Psoas muscle (tissue), 8 donors: Measurements from ENCODE around the gene ADAMTSL5. TPM values are rescaled to one million over a fixed set of nuclear protein-coding genes. Genes with fewer than 3 reads are reported as not detected.

Source experiments
- ATAC-seq, 4 donors: fragments of 200-7000 bp; cut with Tn5 transposase; one replicate each; pipeline ENCODE4 v1.9.1; 2020; ENCODE audit warnings: moderate library complexity in 3 of 4, mild to moderate bottlenecking in 2 of 4
- DNase-seq, 2 donors: peaks; one replicate each; pipeline ENCODE4 v3.0.0-alpha.2; 2020
- H3K27ac ChIP-seq: fragments of 200-600 bp; one replicate; pipeline ENCODE4 v1.8.0; 2022
- H3K27me3 ChIP-seq, 3 donors: fragments of 200-600 bp in 1 of 3; one replicate each; pipeline versions ENCODE4 v1.6.1 to v1.8.0; 2013 to 2022; ENCODE audit warnings: low read length in 2 of 3, mild to moderate bottlenecking in 2 of 3, moderate library complexity in 1 of 3; ENCODE audit not compliant: insufficient read depth in 3 of 3
- H3K36me3 ChIP-seq, 2 donors: fragments of 200-600 bp in 1 of 2; one replicate each; pipeline versions ENCODE4 v1.6.1 to v1.8.0; 2013 to 2022; ENCODE audit warnings: low read depth in 1 of 2, mild to moderate bottlenecking in 1 of 2, moderate library complexity in 1 of 2; ENCODE audit not compliant: insufficient read depth in 1 of 2
- H3K4me1 ChIP-seq: fragments of 200-600 bp; one replicate; pipeline ENCODE4 v1.8.0; 2022
- H3K4me3 ChIP-seq: fragments of 200-600 bp; one replicate; pipeline ENCODE4 v1.8.0; 2022; ENCODE audit warnings: mild to moderate bottlenecking
- H3K9me3 ChIP-seq: fragments of 200-600 bp; one replicate; pipeline ENCODE4 v1.8.0; 2022
- CTCF ChIP-seq: fragments of 200-600 bp; IDR thresholded peaks from one replicate; pipeline ENCODE4 v1.8.0; 2022; ENCODE audit warnings: antibody characterized with exemption
- WGBS, 3 donors: extraction: QIAGEN DNeasy Blood & Tissue Kit; methylation state at CpG; one replicate each; pipeline versions ENCODE4 v1.1.6 to v1.1.7; 2013; 5-methylcytosine and 5-hydroxymethylcytosine counted together
- intact Hi-C, 2 donors: fragments of 100-400 bp; cut with DNase I; formaldehyde crosslinking; loops; one replicate each; pipeline versions ENCODE4 v1.11.0 to v1.14.2; 2022
- polyA plus RNA-seq, 3 donors: library from polyadenylated mRNA; stranded (reverse); fragments of 200-250 nt; gene quantifications; one replicate each; pipeline ENCODE4 v1.2.3, GENCODE V29; 2013
- total RNA-seq, 4 donors: library from RNA; stranded (reverse); fragmentation: NEBNext Ultra II Directional in 2 of 4; extraction: Animal tissue kit (Norgen Biotek cat#: 25700) in 2 of 4; gene quantifications; one replicate each; pipeline versions ENCODE4 v1.2.1 to v1.2.4, GENCODE V29; 2021 to 2023
- donor health status: healthy with polysubstance abuse.
- donor health status: DM: no; HTN: no; CAD: no; lungs with moderate emphysema.
- donor health status: Bipolar disorder and iron deficiency.
- donor health status: healthy.
- donor health status: DM: yes; HTN: yes; CAD: no.
- donor health status: DM: no; HTN: no; CAD: no.
- donor health status: DM: no; HTN: no; CAD: no.
- donor health status: DM: yes; HTN: yes; CAD: no.

Gene ADAMTSL5
- total and polyA plus RNA-seq, 7 donors = 3.9 to 20.1 (median 12.6) TPM

GRCh38 chr19:1556390-1557070, 43.7 kb upstream of the ADAMTSL5 start:
- no peaks in the 10 kb centered on the region for H3K36me3 ChIP-seq
- no peak for TF ChIP-seq CTCF
- intact Hi-C loops = no loop called here
- H3K9me3 ChIP-seq = no peaks in the 10 kb centered on the region
- no peak overlapping the region for H3K4me3 ChIP-seq
- no peaks in the 10 kb centered on the region for H3K4me1 ChIP-seq
- DNase-seq = no peak
- 97% methylated on average over 62 to 66 of the region's 66 CpGs for whole genome bisulfite sequencing, 3 donors
- H3K27me3 ChIP-seq = no peaks in the 10 kb centered on the region
- H3K27ac ChIP-seq = no peak overlapping the region
- ATAC-seq = no peak

- intact Hi-C loops = no loop called here
- TF ChIP-seq CTCF = no peak
Observed at GRCh38 chr19:1555487-1556389, 42.9 kb upstream of the ADAMTSL5 start.

DNA sequence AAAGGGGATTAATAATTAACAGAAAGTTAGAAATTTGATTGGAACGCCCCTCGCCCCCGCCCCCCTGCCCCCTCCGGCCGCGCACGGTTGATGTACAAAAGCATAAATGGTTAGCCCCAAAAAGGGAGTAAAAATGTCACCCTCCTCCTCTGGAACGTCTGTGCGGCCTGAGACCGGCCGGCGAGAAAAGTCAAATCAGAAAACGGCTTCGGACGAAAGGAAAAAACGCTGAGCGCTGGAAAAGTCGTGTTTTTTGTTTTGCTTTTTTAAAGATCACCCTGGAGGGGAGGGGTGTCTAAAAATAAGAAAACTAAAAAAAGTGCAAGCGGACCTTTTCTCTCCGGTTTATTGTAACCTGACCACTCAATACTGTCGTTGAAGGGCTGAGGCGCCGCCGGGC, 42.1 kb upstream of the ADAMTSL5 start:
- DNase-seq (no peak), ATAC-seq (no peak)
- TF ChIP-seq CTCF = no peak
- WGBS, 3 donors = 87 to 89% (median 88%) methylated on average over 24 of the region's 24 CpGs
- no peak overlapping the region for H3K27ac ChIP-seq
- no peak overlapping the region for H3K4me3 ChIP-seq
- H3K4me1 ChIP-seq = no peaks in the 10 kb centered on the region
- no peaks in the 10 kb centered on the region for H3K9me3 ChIP-seq
- intact Hi-C loops = no loop called here
- H3K27me3 ChIP-seq = no peaks in the 10 kb centered on the region
- no peaks in the 10 kb centered on the region for H3K36me3 ChIP-seq

More at GRCh38 chr19:1555487-1556389, 42.9 kb upstream of the ADAMTSL5 start:
- no peaks in the 10 kb centered on the region for H3K36me3 ChIP-seq
- H3K9me3 ChIP-seq = no peaks in the 10 kb centered on the region
- H3K27ac ChIP-seq = no peak overlapping the region
- H3K4me1 ChIP-seq = no peaks in the 10 kb centered on the region
- DNase-seq = no peak
- H3K4me3 ChIP-seq = no peak overlapping the region
- whole genome bisulfite sequencing, 3 donors = 90 to 94% (median 93%) methylated on average over 56 to 121 of the region's 121 CpGs
- H3K27me3 ChIP-seq = no peaks in the 10 kb centered on the region
- no peak for ATAC-seq

- intact Hi-C loops = no loop called here
- H3K27ac ChIP-seq = no peak overlapping the region
- no peaks in the 10 kb centered on the region for H3K9me3 ChIP-seq
- no peak for TF ChIP-seq CTCF
- WGBS, 3 donors = 76 to 83% (median 80%) methylated on average over 10 of the region's 10 CpGs
- no peaks in the 10 kb centered on the region for H3K36me3 ChIP-seq
- ATAC-seq (no peak), DNase-seq (no peak)
- H3K4me1 ChIP-seq = no peaks in the 10 kb centered on the region
- no peak overlapping the region for H3K4me3 ChIP-seq
- H3K27me3 ChIP-seq = no peaks in the 10 kb centered on the region
Observed at GRCh38 chr19:1553415-1553814, 40.6 kb upstream of the ADAMTSL5 start.
